HFF-Myc (cell line): ENCODE measurements around the gene TAS2R9.

Source experiments
- DNase-seq: peaks from one replicate; pipeline ENCODE4 v3.0.0-alpha.2; 2011; ENCODE audit warnings: low read depth; ENCODE audit errors: extremely low read depth
- H3K4me3 ChIP-seq: replicated peaks from 2 replicates; pipeline ENCODE4 v1.5.1; 2011; ENCODE audit warnings: low read depth, mild to moderate bottlenecking, control low read depth, low read length
- CTCF ChIP-seq: IDR thresholded peaks from 2 replicates; pipeline ENCODE4 v1.5.1; 2012; ENCODE audit warnings: mild to moderate bottlenecking, low read depth, low read length, control low read depth; ENCODE audit errors: missing control alignments

TAS2R9 gene

GRCh38 chr12:10838461-10838860 is 28.5 kb upstream of the TAS2R9 start:
- H3K4me3 ChIP-seq = no peak overlapping the region
- DNase-seq = no peak
- no peak for TF ChIP-seq CTCF

- no peak for TF ChIP-seq CTCF
- H3K4me3 ChIP-seq = no peak overlapping the region
- no peak for DNase-seq
Observed at GRCh38 chr12:10829994-10830393, 20.0 kb upstream of the TAS2R9 start.

GRCh38 chr12:10826258-10826657 is 16.3 kb upstream of the TAS2R9 start, which contains the start of gene TAS2R10:
Gene TAS2R10 (minus strand): TSS chr12:10826358. CDS start chr12:10826269, 89 bp downstream.
- H3K4me3 ChIP-seq = no peak within 1 kb of the TSS
- no peak for DNase-seq
- TF ChIP-seq CTCF = no peak

- no peak for DNase-seq
- H3K4me3 ChIP-seq = no peak overlapping the region
- no peak for TF ChIP-seq CTCF
Observed at GRCh38 chr12:10824957-10825356, 15.0 kb upstream of the TAS2R9 start.

- DNase-seq = no peak
- no peak overlapping the region for H3K4me3 ChIP-seq
- no peak for TF ChIP-seq CTCF
Observed at GRCh38 chr12:10811883-10812536, 2.0 kb upstream of the TAS2R9 start.

GRCh38 chr12:10807186-10807585 is 2.8 kb downstream of the TAS2R9 start, which contains the start of gene TAS2R8:
Gene TAS2R8 (minus strand): TSS chr12:10807286. CDS start chr12:10806980, 306 bp downstream.
- no peak for TF ChIP-seq CTCF
- no peak for DNase-seq
- H3K4me3 ChIP-seq = no peak within 1 kb of the TSS

- H3K4me3 ChIP-seq = no peak within 1 kb of the TSS
- no peak for TF ChIP-seq CTCF
- DNase-seq = no peak
Observed at GRCh38 chr12:10802587-10802986, 7.4 kb downstream of the TAS2R9 start, which contains the start of gene TAS2R7. Gene TAS2R7 (minus strand): TSS chr12:10802627. CDS start chr12:10802570, 57 bp downstream.
